Measurements from ENCODE around the gene GALR1. TPM values are rescaled to one million over a fixed set of nuclear protein-coding genes. Genes with fewer than 3 reads are reported as not detected.
"Not testable (repeated sequence)": the region's sequence is repeated elsewhere in the genome, so short reads cannot be mapped to it uniquely, and the experiment has no call there.

The GALR1 gene
- not detected in 2 replicates for total RNA-seq (2014; rRNA removed; shearing (Covaris generic))
- not detected in 2 replicates for polyA plus RNA-seq (2014; cell fraction: nucleus; rRNA removed)

- DNase-seq (ENCODE audit: extremely low read depth, low read depth) = no peak
Observed at GRCh38 chr18:77249569-77250500, at the start of gene GALR1. Gene GALR1, plus strand, starts transcription at chr18:77249848. Its CDS starts 701 bp downstream, at chr18:77250549.

- no peak for DNase-seq (ENCODE audit: extremely low read depth, low read depth)
Observed at GRCh38 chr18:77201506-77201905, 48.1 kb upstream of the GALR1 start.

GRCh38 chr18:77202329-77202728, 47.3 kb upstream of the GALR1 start:
- no peak for DNase-seq (ENCODE audit: extremely low read depth, low read depth)

- no peak for DNase-seq (ENCODE audit: extremely low read depth, low read depth)
Observed at GRCh38 chr18:77203071-77203470, 46.6 kb upstream of the GALR1 start.

- DNase-seq (ENCODE audit: extremely low read depth, low read depth) = no peak
Observed at GRCh38 chr18:77203851-77204250, 45.8 kb upstream of the GALR1 start.

GRCh38 chr18:77205769-77206168, 43.9 kb upstream of the GALR1 start:
- DNase-seq (ENCODE audit: extremely low read depth, low read depth) = no peak

GRCh38 chr18:77206676-77207374, 42.8 kb upstream of the GALR1 start:
- no peak for DNase-seq (ENCODE audit: extremely low read depth, low read depth)

GRCh38 chr18:77207540-77207939, 42.1 kb upstream of the GALR1 start:
- peak; percentile 72 for DNase-seq (ENCODE audit: extremely low read depth, low read depth)

- DNase-seq (ENCODE audit: extremely low read depth, low read depth) = peak; percentile 17
Observed at GRCh38 chr18:77208964-77209363, 40.7 kb upstream of the GALR1 start.

- peak; percentile 54 for DNase-seq (ENCODE audit: extremely low read depth, low read depth)
Observed at GRCh38 chr18:77209587-77209986, 40.1 kb upstream of the GALR1 start.

GRCh38 chr18:77210249-77210648, 39.4 kb upstream of the GALR1 start:
- no peak for DNase-seq (ENCODE audit: extremely low read depth, low read depth)

- DNase-seq (ENCODE audit: extremely low read depth, low read depth) = no peak
Observed at GRCh38 chr18:77218642-77219041, 31.0 kb upstream of the GALR1 start.

- DNase-seq (ENCODE audit: extremely low read depth, low read depth) = no peak
Observed at GRCh38 chr18:77220726-77221125, 28.9 kb upstream of the GALR1 start.

GRCh38 chr18:77222464-77222863, 27.2 kb upstream of the GALR1 start:
- DNase-seq (ENCODE audit: extremely low read depth, low read depth) = no peak

GRCh38 chr18:77223221-77223639, 26.4 kb upstream of the GALR1 start:
- DNase-seq (ENCODE audit: extremely low read depth, low read depth) = no peak

- DNase-seq (ENCODE audit: extremely low read depth, low read depth) = peak; percentile 25
Observed at GRCh38 chr18:77223653-77224052, 26.0 kb upstream of the GALR1 start.

- DNase-seq (ENCODE audit: extremely low read depth, low read depth) = no peak
Observed at GRCh38 chr18:77230645-77231044, 19.0 kb upstream of the GALR1 start.

- no peak for DNase-seq (ENCODE audit: extremely low read depth, low read depth)
Observed at GRCh38 chr18:77234504-77235365, 14.9 kb upstream of the GALR1 start.

- not testable (repeated sequence) for DNase-seq (ENCODE audit: extremely low read depth, low read depth)
Observed at GRCh38 chr18:77239285-77239684, 10.4 kb upstream of the GALR1 start.

- DNase-seq (ENCODE audit: extremely low read depth, low read depth) = no peak
Observed at GRCh38 chr18:77248873-77249568, 627 bp upstream of the GALR1 start.

Measured in NCI-H460 (cell line).